Testis (tissue), 2 donors: ENCODE data around the gene SLC39A9.

Experiments
- CTCF ChIP-seq, 3 experiments: fragments of 450-650 bp in 2 of 3; fragments of 200-600 bp in 1 of 3; sonication (generic) in 1 of 3; IDR thresholded peaks; one replicate each; pipeline ENCODE4 v1.5.1; 2016 to 2019; ENCODE audit warnings: antibody characterized with exemption in 3 of 3, mild to moderate bottlenecking in 2 of 3, moderate library complexity in 1 of 3
- POLR2A ChIP-seq: fragments of 450-650 bp; IDR thresholded peaks from one replicate; pipeline ENCODE4 v1.6.1; 2017; ENCODE audit warnings: antibody characterized with exemption, mild to moderate bottlenecking, moderate library complexity

GRCh38 chr14:69366069-69366468, 32.4 kb upstream of the SLC39A9 start:
- TF ChIP-seq CTCF (IDR thresholded peaks at IDR 0.05) = no peak
- TF ChIP-seq POLR2A = no peak
